Diencephalon (tissue), 1 donor: ENCODE measurements around the gene PPP6R2. TPM values are rescaled to one million over a fixed set of nuclear protein-coding genes. Genes with fewer than 3 reads are reported as not detected.

Experiments used
- total RNA-seq: library from RNA; depleted of rRNA; stranded (reverse); fragments of >200 nt; gene quantifications from one replicate; pipeline ENCODE4 v1.2.3, GENCODE V29; 2014

The PPP6R2 gene
- total RNA-seq = 62.1 TPM

GRCh38 chr22:50342651-50343540 is at the start of gene PPP6R2:
Gene PPP6R2, plus strand, starts transcription at chr22:50343327. Its CDS starts 50,582 bp downstream, at chr22:50393909.

DNA sequence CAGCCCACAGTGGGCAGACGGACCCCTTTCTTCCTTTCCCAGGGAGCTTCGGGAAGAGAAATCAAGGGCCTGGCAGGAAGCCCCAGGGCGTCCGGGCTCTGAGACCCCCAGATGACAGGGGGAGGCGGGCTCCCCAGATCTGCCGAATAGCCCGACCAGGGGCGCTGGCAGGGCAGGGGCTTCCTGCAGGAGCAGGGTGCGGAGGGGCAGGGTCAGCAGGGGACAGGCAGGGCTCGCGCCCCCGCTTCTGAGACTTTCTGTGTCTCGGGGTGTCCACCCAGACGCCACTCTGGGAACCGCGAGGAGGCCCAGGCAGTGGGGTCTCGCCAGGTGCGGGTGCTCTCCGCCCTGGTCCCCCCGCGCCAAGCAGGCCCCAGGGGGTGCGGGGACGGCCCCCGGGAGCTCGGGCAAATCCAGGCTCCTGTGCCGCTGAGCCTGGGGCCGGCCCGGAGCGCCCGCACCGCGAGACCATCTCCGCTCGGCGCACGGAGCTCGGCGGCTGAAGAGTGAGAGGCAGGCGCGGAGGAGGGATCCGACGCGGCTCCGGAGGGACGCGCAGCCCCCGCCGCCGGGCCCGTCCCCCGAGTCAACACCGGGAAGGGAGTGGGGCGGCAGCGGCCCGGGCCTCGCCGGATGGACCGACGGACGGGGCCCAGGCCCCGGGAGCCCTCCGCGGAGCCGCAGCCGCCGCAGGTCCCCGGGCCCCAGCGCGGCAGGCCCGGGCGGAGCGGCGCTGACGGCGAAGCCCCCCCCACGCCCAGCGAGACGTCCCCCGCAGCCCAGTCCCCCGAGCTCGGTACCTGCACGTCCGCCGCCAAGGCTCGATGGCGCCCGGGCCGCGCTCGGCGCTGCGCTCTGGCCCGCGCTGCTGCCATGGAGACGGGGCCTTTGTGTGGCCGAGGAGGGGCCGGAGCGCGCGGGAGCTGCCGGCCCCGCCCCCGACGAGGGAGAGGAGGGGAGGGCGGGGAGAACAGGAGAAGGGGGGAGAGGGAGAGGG is 36.1 kb upstream of the PPP6R2 start, which contains the start of gene PLXNB2:
Gene PLXNB2, minus strand, starts transcription at position 894 of the 997 bp plus-strand sequence. CDS start 17,062 bp downstream, outside the sequence.

DNA sequence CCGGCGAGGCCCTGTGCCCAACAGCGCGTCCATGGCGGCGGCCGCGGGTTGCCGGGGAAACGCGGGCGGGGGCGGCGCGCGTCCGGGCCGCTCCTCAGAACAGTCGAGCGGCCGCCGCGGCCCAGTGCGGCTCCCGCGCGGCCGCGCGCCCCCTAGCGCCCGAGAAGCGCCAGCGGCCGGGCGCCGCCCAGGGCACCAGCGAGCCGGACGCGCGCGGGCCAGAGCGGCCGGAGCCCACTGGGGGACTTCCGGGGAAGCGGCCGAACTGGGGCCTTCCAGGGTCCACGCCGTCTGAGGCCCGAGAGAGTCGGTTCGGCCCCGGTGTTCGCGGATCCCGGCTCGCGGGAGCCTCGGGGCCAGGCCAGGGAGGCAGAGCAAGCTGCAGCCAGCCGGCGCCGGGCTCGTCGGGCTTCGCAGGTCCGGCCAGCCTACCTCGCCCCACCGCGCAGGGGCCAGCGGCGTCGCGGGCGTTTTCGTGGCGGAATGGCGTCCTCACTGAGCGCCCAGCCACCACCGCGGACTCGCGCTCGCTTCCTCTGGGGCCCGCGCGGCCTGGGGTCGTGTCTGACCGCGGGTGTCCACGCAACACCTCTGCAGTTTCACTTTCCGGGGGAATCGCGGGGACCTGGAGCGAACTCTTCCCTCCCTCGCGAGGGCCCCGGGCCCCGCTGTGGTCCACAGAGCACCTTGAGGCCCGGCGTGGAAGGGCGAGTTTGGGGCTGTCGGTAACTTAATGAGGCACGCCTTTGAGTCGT is 16.0 kb upstream of the PPP6R2 start, which contains the start of gene DENND6B:
Gene DENND6B, minus strand, starts transcription at position 57 of the 755 bp plus-strand sequence. Its CDS starts 24 bp downstream, at position 33.

DNA sequence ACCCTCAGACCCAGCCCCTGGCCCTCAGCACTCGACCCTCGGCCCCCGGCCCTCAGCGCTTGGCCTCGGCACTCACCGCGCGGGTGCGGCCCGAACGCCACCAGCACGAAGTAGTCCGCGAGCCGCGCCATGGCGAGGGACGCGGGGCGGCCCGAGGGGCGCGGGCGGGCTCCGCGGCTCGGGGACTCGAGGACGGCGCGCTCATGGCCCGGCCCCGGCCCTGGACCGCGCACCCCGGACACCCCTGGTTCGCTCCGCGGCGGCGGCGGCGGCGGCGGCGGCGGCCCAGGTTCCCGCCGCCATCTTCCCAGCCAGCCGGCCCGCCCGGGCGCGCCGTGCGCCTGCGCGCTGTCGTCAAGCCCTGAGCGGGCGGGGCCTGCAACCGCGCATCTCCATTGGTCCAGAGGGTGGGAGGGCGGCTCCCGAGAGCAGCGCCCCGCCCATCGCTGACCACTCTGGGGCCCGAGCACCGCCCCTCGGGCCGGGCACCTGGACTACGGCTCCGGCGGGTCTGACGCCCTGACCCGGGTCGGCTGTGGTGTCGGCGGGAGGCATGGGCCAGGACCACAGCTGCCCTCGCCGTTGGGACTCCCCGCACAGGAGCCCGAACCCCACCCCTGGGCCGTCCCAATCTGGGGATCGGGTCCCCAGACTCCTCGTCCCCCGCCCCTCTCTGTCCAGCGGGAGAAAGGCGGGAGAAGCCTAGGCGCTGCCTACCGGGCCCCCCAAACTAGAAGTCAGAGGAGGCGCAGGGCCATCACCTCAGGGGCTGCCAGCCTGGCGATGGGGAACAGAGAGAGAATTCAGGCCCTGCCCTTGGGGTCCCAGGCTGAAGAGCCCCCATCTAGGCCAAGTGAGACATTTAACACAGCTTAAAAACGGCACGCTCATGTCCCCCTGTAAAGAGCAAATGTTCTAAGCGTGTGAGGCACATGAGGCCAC is 131.9 kb downstream of the PPP6R2 start, which contains the start of gene SBF1:
Gene SBF1, minus strand, starts transcription at position 326 of the 942 bp plus-strand sequence. Its CDS starts 195 bp downstream, at position 131.

DNA sequence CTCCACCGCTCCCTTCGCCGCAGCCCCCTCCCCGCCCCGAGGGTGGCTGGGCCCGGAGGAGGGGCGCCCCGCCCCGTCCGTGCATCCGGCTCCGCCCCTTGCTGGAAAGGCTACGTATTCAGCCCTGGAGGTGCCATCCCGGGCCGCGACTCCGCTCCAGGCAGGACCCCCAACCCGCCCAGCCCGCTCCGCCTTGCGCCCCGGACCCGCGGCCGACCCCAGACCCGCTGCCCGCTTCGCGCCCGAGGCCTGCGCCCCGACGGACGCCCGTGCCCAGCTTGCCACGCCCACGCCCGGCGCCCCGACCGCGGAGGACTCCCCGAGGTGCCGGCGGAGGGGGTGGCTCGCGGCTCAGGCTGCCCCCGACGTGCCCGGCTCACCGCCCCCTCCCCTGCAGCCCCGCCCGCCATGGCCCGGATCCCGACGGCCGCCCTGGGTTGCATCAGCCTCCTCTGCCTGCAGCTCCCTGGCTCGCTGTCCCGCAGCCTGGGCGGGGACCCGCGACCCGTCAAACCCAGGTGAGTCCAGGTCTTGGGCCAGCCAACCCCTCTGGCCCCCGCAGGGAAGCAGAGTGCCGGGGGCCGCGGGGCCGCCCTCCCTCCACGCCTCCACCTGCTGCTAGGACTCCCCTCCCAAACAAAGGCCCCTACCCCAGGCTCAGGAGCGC is 138.4 kb downstream of the PPP6R2 start, which contains the start of gene ADM2:
Gene ADM2, plus strand, starts transcription at position 104 of the 667 bp plus-strand sequence. Its CDS starts 305 bp downstream, at position 409.

DNA sequence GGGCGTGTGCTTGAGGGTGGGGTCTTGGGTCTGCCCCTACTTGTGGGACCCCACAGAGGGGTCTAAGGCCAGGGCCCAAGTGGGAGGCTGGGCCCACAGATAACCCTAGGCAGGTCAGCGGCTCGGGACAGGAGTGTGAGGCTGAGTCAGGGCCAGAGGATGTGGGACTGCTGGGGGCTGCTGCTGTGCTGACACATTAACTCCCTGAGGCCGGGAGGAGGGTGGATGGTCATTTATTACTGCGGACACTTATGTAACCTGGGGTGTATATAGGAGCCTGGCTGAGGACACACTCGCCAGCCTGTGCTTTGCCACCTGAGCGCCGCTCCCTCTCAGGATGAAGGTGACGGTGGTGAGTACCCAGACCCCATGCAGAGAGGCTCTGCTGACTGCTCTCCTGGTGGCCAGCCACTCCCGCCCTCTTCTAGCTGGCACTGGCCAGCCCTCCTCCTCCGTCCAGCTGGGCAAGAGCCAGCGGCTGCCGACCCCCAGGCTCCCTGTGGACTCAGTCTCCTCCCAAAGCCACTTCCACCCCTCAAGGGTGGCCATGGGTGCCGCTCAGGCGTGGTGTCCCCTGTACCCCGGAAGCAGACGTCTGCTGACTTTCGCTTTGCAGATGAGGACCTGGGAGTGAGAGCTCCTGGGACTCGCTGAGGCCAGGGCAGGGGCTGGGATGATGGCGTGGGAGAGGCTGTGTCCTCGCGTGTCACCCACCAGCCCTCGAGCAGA is 143.6 kb downstream of the PPP6R2 start, which contains the start of gene MIOX:
Gene MIOX, plus strand, starts transcription at position 299 of the 729 bp plus-strand sequence. Its CDS starts 39 bp downstream, at position 338.

Other genes starting within 250 kb of the PPP6R2 start
- gene PANX2, start 172.6 kb upstream of the PPP6R2 start, total RNA-seq = 4.8 TPM
- 5.5 TPM for gene TRABD, start 157.4 kb upstream of the PPP6R2 start, total RNA-seq
- 7.4 TPM for gene SELENOO, start 142.3 kb upstream of the PPP6R2 start, total RNA-seq
- gene TUBGCP6, start 98.3 kb upstream of the PPP6R2 start, total RNA-seq = 34.4 TPM
- gene HDAC10, start 92.1 kb upstream of the PPP6R2 start, total RNA-seq = 19.6 TPM
- 11.8 TPM for gene MAPK12, start 81.6 kb upstream of the PPP6R2 start, total RNA-seq
- 13.4 TPM for gene MAPK11, start 72.9 kb upstream of the PPP6R2 start, total RNA-seq
- 52.4 TPM for gene PLXNB2, start 35.7 kb upstream of the PPP6R2 start, total RNA-seq
- 24.2 TPM for gene DENND6B, start 16.3 kb upstream of the PPP6R2 start, total RNA-seq
- 89.3 TPM for gene SBF1, start 131.7 kb downstream of the PPP6R2 start, total RNA-seq
- gene ADM2, start 138.2 kb downstream of the PPP6R2 start, total RNA-seq = not detected
- not detected for gene MIOX, start 143.5 kb downstream of the PPP6R2 start, total RNA-seq
- 16.6 TPM for gene LMF2, start 164.4 kb downstream of the PPP6R2 start, total RNA-seq
- 44.5 TPM for gene NCAPH2, start 164.9 kb downstream of the PPP6R2 start, total RNA-seq
- gene SCO2, start 182.3 kb downstream of the PPP6R2 start, total RNA-seq = 0.92 TPM
- 4.6 TPM for gene TYMP, start 186.7 kb downstream of the PPP6R2 start, total RNA-seq
- not detected for gene KLHDC7B, start 202.6 kb downstream of the PPP6R2 start, total RNA-seq
- not detected for gene SYCE3, start 219.6 kb downstream of the PPP6R2 start, total RNA-seq
- 9.2 TPM for gene CPT1B, start 235.1 kb downstream of the PPP6R2 start, total RNA-seq
- 28.6 TPM for gene CHKB, start 239.5 kb downstream of the PPP6R2 start, total RNA-seq